ENCODE results near the gene TSPEAR.

Gene TSPEAR

DNA sequence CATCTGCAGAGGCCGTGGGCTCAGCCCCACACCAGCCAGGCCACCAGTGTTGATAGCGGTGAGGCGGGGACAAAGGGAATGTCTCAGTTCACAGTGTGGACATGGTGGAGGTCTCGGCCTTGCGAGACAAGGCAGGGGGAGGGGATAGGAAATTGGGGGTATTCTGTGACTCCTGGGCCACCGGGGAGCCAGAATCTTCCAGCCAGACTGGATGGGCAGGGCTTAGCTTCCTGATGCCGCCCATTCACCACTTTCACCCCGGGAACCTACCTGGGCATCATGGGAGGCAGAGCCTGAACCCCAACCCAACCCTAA is 251.0 kb downstream of the TSPEAR start:
- TF ChIP-seq OSR1 (CRISPR knock-in tag; IDR thresholded peaks at IDR 0.05) (no peak), PPARA (CRISPR knock-in tag; IDR thresholded peaks at IDR 0.05; ENCODE audit: borderline replicate concordance) (no peak), ZNF70 (CRISPR knock-in tag; IDR thresholded peaks at IDR 0.05) (no peak), ARNTL (CRISPR knock-in tag; IDR thresholded peaks at IDR 0.05; ENCODE audit: borderline replicate concordance, low read depth) (no peak)
- TF ChIP-seq, protein P1, sequence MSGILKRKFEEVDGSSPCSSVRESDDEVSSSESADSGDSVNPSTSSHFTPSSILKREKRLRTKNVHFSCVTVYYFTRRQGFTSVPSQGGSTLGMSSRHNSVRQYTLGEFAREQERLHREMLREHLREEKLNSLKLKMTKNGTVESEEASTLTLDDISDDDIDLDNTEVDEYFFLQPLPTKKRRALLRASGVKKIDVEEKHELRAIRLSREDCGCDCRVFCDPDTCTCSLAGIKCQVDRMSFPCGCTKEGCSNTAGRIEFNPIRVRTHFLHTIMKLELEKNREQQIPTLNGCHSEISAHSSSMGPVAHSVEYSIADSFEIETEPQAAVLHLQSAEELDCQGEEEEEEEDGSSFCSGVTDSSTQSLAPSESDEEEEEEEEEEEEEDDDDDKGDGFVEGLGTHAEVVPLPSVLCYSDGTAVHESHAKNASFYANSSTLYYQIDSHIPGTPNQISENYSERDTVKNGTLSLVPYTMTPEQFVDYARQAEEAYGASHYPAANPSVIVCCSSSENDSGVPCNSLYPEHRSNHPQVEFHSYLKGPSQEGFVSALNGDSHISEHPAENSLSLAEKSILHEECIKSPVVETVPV (CRISPR knock-in tag; IDR thresholded peaks at IDR 0.05) = no peak
- TF ChIP-seq, protein P2, sequence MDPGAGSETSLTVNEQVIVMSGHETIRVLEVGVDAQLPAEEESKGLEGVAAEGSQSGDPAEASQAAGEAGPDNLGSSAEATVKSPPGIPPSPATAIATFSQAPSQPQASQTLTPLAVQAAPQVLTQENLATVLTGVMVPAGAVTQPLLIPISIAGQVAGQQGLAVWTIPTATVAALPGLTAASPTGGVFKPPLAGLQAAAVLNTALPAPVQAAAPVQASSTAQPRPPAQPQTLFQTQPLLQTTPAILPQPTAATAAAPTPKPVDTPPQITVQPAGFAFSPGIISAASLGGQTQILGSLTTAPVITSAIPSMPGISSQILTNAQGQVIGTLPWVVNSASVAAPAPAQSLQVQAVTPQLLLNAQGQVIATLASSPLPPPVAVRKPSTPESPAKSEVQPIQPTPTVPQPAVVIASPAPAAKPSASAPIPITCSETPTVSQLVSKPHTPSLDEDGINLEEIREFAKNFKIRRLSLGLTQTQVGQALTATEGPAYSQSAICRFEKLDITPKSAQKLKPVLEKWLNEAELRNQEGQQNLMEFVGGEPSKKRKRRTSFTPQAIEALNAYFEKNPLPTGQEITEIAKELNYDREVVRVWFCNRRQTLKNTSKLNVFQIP (CRISPR knock-in tag; IDR thresholded peaks at IDR 0.05; ENCODE audit: borderline replicate concordance, low read depth) = no peak
- no peak for ATAC-seq

DNA sequence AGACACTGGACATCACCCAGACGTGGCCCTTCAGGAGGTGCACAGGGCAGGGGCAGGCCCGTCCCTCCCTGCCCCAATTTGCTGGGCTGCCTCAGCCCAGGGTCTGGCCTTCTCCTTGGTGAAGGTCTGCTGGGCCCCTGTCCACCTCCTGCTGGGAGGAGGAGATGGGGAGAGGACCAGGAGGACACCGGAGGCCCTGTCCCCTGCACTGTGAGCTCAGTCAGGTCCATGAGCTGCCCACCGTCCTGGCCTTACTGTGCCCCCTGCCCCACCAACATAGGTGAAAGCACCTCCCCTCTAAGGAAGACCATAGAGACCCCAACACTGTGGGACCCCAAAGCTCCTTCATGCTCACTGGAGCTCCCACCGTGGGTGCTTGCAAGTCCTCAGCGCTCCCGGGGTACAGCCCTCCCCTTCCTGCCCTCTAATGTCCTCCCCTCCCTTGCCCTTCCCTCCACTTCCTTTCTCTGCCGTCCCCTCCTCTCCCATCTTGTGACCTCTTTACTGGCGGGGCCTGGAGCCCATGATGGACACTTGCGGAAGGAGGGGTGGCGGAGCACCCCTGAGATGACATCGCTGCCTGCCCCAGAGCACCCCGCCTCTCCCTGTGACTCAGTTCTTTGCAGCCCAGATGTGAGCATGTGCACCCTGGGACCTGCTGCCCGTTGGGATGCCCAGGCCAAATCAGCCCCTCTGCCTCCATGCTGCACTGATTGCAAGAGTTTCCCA is 251.5 kb downstream of the TSPEAR start:
- ATAC-seq = no peak
- TF ChIP-seq ZNF8 (CRISPR knock-in tag; IDR thresholded peaks at IDR 0.05) = no peak
- TF ChIP-seq, protein P1 (CRISPR knock-in tag; IDR thresholded peaks at IDR 0.05) = no peak
- TF ChIP-seq ESRRG (CRISPR knock-in tag; IDR thresholded peaks at IDR 0.05) = no peak
- TF ChIP-seq TCF4 (CRISPR knock-in tag; IDR thresholded peaks at IDR 0.05; ENCODE audit: borderline replicate concordance) = no peak
- TF ChIP-seq GLIS3 (CRISPR knock-in tag; IDR thresholded peaks at IDR 0.05) = no peak
- TF ChIP-seq TOX (CRISPR knock-in tag; IDR thresholded peaks at IDR 0.05; ENCODE audit: borderline replicate concordance) = no peak
- TF ChIP-seq CSDC2 (CRISPR knock-in tag; IDR thresholded peaks at IDR 0.05) = no peak
- no peak for TF ChIP-seq ISL1 (CRISPR knock-in tag; IDR thresholded peaks at IDR 0.05)
- TF ChIP-seq RARB (CRISPR knock-in tag; IDR thresholded peaks at IDR 0.05) = no peak
- no peak for TF ChIP-seq ZFP3 (CRISPR knock-in tag; IDR thresholded peaks at IDR 0.05)
- TF ChIP-seq ZNF70 (CRISPR knock-in tag; IDR thresholded peaks at IDR 0.05) = no peak

DNA sequence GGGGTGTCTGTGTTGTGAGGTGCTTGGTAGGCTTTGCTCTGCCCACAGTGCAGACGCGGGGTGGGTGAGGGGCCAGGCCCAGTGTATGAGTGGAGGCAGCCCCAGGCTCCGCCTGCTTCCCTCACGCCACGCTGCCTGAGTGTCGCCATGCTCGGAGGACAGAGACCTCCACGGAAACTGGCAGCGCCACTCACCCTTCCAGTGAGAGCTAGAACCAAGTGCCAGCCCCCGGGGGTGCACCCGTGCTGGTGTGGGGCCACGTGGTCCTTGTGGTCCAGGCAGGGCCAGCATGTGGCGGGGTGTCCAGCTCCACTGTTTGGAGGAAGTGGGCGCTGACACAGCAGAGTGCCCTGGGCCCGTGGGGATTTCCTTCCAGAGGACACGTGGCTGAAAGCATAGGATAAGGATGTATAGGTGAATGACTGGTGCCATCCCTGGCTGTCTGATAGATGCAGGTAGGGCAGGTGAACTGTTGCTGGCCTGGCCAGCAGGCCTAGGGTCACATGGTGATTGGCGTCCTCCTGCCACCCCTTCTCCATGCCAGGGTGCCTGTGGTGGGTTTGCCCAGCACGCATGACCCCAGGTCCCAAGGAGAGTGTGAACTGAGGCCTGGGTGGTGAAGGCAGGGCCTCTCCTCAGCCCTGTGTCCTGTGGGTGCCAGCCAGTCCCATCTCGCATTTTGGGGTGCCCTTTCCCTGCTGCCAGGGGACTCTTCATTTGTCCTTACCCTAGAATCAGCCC is 252.2 kb downstream of the TSPEAR start:
- TF ChIP-seq, protein P3, sequence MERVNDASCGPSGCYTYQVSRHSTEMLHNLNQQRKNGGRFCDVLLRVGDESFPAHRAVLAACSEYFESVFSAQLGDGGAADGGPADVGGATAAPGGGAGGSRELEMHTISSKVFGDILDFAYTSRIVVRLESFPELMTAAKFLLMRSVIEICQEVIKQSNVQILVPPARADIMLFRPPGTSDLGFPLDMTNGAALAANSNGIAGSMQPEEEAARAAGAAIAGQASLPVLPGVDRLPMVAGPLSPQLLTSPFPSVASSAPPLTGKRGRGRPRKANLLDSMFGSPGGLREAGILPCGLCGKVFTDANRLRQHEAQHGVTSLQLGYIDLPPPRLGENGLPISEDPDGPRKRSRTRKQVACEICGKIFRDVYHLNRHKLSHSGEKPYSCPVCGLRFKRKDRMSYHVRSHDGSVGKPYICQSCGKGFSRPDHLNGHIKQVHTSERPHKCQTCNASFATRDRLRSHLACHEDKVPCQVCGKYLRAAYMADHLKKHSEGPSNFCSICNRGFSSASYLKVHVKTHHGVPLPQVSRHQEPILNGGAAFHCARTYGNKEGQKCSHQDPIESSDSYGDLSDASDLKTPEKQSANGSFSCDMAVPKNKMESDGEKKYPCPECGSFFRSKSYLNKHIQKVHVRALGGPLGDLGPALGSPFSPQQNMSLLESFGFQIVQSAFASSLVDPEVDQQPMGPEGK (CRISPR knock-in tag; IDR thresholded peaks at IDR 0.05; ENCODE audit: borderline replicate concordance) = no peak
- no peak for TF ChIP-seq RARB (CRISPR knock-in tag; IDR thresholded peaks at IDR 0.05)
- TF ChIP-seq GLIS3 (CRISPR knock-in tag; IDR thresholded peaks at IDR 0.05) = no peak
- no peak for TF ChIP-seq ZNF8 (CRISPR knock-in tag; IDR thresholded peaks at IDR 0.05)
- no peak for TF ChIP-seq ESRRG (CRISPR knock-in tag; IDR thresholded peaks at IDR 0.05)
- no peak for TF ChIP-seq OSR1 (CRISPR knock-in tag; IDR thresholded peaks at IDR 0.05)
- TF ChIP-seq SNAI2 (CRISPR knock-in tag; IDR thresholded peaks at IDR 0.05) = no peak
- TF ChIP-seq ARNTL (CRISPR knock-in tag; IDR thresholded peaks at IDR 0.05; ENCODE audit: borderline replicate concordance, low read depth) = no peak
- no peak for TF ChIP-seq TOX (CRISPR knock-in tag; IDR thresholded peaks at IDR 0.05; ENCODE audit: borderline replicate concordance)
- TF ChIP-seq ZC3H10 (CRISPR knock-in tag; IDR thresholded peaks at IDR 0.05) = no peak
- TF ChIP-seq, protein P2 (CRISPR knock-in tag; IDR thresholded peaks at IDR 0.05; ENCODE audit: borderline replicate concordance, low read depth) = no peak
- no peak for TF ChIP-seq PPARA (CRISPR knock-in tag; IDR thresholded peaks at IDR 0.05; ENCODE audit: borderline replicate concordance)
- ATAC-seq = no peak

All from SK-N-SH treated with all-trans-retinoic acid at 6 μM for 48 hours (cell line).